OCI-LY7 (cell line): ENCODE results near the gene TMTC2. TPM values are rescaled to one million over a fixed set of nuclear protein-coding genes. Genes with fewer than 3 reads are reported as not detected.

Source experiments
- BruUV-seq: library from RNA; stranded (reverse); fragments of 400-500 nt; replicated peaks from 2 replicates; lab custom pipeline; 2021; lab: Mats Ljungman, UMichigan
- CTCF ChIA-PET: fragments of 300-600 bp; sonication (Branson Sonifier 250); formaldehyde crosslinking; loops from one replicate; lab custom pipeline; 2022; ENCODE audit warnings: antibody characterized with exemption; ENCODE audit not compliant: unreplicated experiment; lab: Charles Lee
- POLR2A ChIA-PET: fragments of 300-600 bp; sonication (Branson Sonifier 250); formaldehyde crosslinking; loops from one replicate; lab custom pipeline; 2022; ENCODE audit warnings: antibody characterized with exemption; lab: Charles Lee
- DNase-seq: peaks from one replicate; pipeline ENCODE4 v3.0.0-alpha.2; 2015; ENCODE audit warnings: low spot score
- H2AFZ ChIP-seq: fragments of 200-600 bp; sonication (generic), shearing (Covaris generic); 2 replicates; pipeline ENCODE4 v1.6.1; 2014; ENCODE audit warnings: mild to moderate bottlenecking, antibody characterized with exemption, low read length, moderate library complexity
- H3K27ac ChIP-seq: fragments of 200-600 bp; sonication (generic); 2 replicates; pipeline ENCODE4 v1.5.1; 2014; ENCODE audit warnings: mixed run types, low read depth, mild to moderate bottlenecking, moderate library complexity, low read length, inconsistent platforms; ENCODE audit not compliant: poor library complexity, severe bottlenecking
- H3K36me3 ChIP-seq: fragments of 200-600 bp; sonication (generic); 2 replicates; pipeline ENCODE4 v1.6.1; 2014; ENCODE audit warnings: mild to moderate bottlenecking, antibody characterized with exemption, low read length, moderate library complexity, mixed read lengths; ENCODE audit not compliant: insufficient read depth
- H3K4me1 ChIP-seq: fragments of 200-600 bp; sonication (generic); 2 replicates; pipeline ENCODE4 v1.5.1; 2014; ENCODE audit warnings: mild to moderate bottlenecking, low read length; ENCODE audit not compliant: insufficient read depth, poor library complexity, severe bottlenecking
- H3K4me2 ChIP-seq: fragments of 200-600 bp; sonication (generic); 2 replicates; pipeline ENCODE4 v1.6.1; 2014; ENCODE audit warnings: mild to moderate bottlenecking, low read length
- H3K4me3 ChIP-seq: fragments of 200-600 bp; sonication (generic); 2 replicates; pipeline ENCODE4 v1.5.1; 2014; ENCODE audit warnings: mild to moderate bottlenecking, low read depth, low read length; ENCODE audit not compliant: poor library complexity, severe bottlenecking
- H3K79me2 ChIP-seq: fragments of 200-600 bp; sonication (generic); 2 replicates; pipeline ENCODE4 v1.6.1; 2016; ENCODE audit warnings: low read depth, mild to moderate bottlenecking, low read length, moderate library complexity, mixed read lengths; ENCODE audit not compliant: insufficient read depth
- H3K9me2 ChIP-seq: fragments of 200-600 bp; sonication (generic); 2 replicates; pipeline ENCODE4 v1.6.1; 2016; ENCODE audit warnings: mild to moderate bottlenecking, low read length, mixed read lengths; ENCODE audit not compliant: insufficient read depth
- H3K9me3 ChIP-seq: fragments of 200-600 bp; sonication (generic); 2 replicates; pipeline ENCODE4 v1.6.1; 2014; ENCODE audit warnings: mild to moderate bottlenecking, mixed run types, low read length, mixed read lengths
- H4K20me1 ChIP-seq: fragments of 200-600 bp; sonication (generic); 2 replicates; pipeline ENCODE4 v1.6.1; 2014; ENCODE audit warnings: mild to moderate bottlenecking, antibody characterized with exemption, low read length, moderate library complexity, mixed read lengths; ENCODE audit not compliant: insufficient read depth
- EZH2phosphoT487 ChIP-seq: fragments of 200-600 bp; sonication (generic); IDR thresholded peaks from 2 replicates; pipeline ENCODE4 v1.6.1; 2018; ENCODE audit warnings: low read depth, borderline replicate concordance, mild to moderate bottlenecking, mixed run types, antibody characterized with exemption, low read length, moderate library complexity, mixed read lengths
- intact Hi-C: fragments of 100-400 bp; cut with micrococcal nuclease; formaldehyde crosslinking; loops from one replicate; pipeline ENCODE4 v1.10.0; 2022; ENCODE audit not compliant: unreplicated experiment
- total RNA-seq, 2 experiments: library from RNA; depleted of rRNA in 1 of 2; stranded (reverse); fragments of >200 nt in 1 of 2; shearing (Covaris generic) in 1 of 2; gene quantifications; 2 replicates each; pipeline ENCODE4 v1.2.3, GENCODE V29; 2014 to 2022
- TF ChIP-seq, protein P1 (sequence below): fragments of 200-600 bp; sonication (generic); conservative IDR thresholded peaks from 2 replicates; pipeline ENCODE4 v1.5.1; 2014; ENCODE audit warnings: mild to moderate bottlenecking, antibody characterized with exemption, low read length, moderate library complexity, mixed read lengths

TMTC2 gene
- total RNA-seq, 2 experiments from 2014 or later, result 5.6 to 8.1 TPM

DNA sequence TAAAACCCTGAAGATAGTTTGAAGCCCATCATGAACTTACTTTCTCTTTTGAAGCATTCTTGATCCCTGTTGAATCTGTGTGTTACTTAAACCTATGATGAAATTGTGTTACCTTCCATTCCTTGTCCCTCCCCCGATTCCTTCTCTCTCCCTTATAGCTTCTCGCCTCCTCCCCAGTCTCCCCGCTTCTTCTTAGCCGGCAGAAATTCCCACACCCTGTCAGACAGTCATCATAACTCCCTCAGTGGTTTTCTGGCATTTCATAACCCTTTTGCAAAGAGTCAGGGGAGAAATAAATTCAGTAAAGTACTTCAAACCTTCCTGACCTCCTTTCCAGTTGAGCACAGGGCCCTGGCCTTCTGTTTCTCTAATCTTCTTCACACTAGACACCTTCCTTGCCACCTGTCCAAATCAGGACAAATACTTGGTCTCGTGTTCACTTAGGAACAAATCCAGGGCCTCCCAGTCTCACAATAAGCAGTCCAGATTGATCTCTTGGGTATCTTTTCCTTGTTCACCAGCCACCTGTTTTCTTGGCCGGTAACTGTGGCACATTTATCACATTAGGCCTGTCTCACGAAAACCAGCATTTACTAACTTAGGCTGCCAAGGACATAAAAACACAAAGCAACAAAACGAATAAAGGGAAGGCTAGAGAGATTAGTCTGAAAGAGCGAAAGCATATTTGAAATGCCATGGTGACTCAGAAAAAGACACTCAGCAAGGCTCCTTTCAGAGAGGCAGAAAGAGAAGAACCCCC, 355.9 kb downstream of the TMTC2 start:
- BruUV-seq, result no TSS peak

DNA sequence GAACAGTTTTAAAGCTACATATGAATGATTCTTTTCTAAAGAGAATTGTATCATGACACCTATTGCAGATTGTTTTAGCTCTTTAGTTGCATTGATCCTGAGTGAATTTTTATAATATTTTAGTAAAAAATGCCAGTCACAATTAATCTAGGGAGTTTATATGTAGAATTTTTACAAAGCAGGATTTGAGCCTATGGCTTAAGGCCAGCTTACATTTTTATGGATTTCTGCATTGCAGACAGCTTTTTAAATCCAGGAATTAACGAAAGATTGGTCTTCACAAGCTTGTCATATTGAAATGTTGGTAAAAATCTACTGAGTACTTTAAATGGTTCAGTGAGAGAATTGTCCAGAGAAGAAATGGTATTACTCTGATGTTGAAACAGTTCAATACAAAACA, 358.0 kb downstream of the TMTC2 start:
- ChIA-PET POLR2A (interaction anchor here (0.6 kb wide), 1 partner anchor 221 kb away, joined by 3 read pairs; no protein-coding TSS in a partner anchor), CTCF (no interaction called here)
- Histone ChIP-seq H3K4me1 (no peaks in the 10 kb centered on the region), H4K20me1 (no peaks in the 10 kb centered on the region), H3K4me2 (no peak overlapping the region), H3K9me3 (no peaks in the 10 kb centered on the region), H2AFZ (no peak overlapping the region), H3K4me3 (no peak overlapping the region), H3K9me2 (no peaks in the 10 kb centered on the region), H3K79me2 (no peaks in the 10 kb centered on the region), H3K27ac (no peak overlapping the region), H3K36me3 (no peaks in the 10 kb centered on the region)
- no peak for DNase-seq
- no TSS peak for BruUV-seq
- TF ChIP-seq EZH2phosphoT487, result no peak
- TF ChIP-seq, protein P1, sequence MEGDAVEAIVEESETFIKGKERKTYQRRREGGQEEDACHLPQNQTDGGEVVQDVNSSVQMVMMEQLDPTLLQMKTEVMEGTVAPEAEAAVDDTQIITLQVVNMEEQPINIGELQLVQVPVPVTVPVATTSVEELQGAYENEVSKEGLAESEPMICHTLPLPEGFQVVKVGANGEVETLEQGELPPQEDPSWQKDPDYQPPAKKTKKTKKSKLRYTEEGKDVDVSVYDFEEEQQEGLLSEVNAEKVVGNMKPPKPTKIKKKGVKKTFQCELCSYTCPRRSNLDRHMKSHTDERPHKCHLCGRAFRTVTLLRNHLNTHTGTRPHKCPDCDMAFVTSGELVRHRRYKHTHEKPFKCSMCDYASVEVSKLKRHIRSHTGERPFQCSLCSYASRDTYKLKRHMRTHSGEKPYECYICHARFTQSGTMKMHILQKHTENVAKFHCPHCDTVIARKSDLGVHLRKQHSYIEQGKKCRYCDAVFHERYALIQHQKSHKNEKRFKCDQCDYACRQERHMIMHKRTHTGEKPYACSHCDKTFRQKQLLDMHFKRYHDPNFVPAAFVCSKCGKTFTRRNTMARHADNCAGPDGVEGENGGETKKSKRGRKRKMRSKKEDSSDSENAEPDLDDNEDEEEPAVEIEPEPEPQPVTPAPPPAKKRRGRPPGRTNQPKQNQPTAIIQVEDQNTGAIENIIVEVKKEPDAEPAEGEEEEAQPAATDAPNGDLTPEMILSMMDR, result no peak
- intact Hi-C loops, result no loop called here

More for the DNA sequence above, 355.9 kb downstream of the TMTC2 start:
- ChIA-PET POLR2A (no interaction called here), CTCF (no interaction called here)
- Histone ChIP-seq H2AFZ (no peak overlapping the region), H3K79me2 (no peaks in the 10 kb centered on the region), H3K36me3 (no peaks in the 10 kb centered on the region), H3K4me1 (no peaks in the 10 kb centered on the region), H3K9me2 (no peaks in the 10 kb centered on the region), H3K4me3 (no peak overlapping the region), H3K27ac (no peak overlapping the region), H4K20me1 (no peaks in the 10 kb centered on the region), H3K9me3 (no peaks in the 10 kb centered on the region), H3K4me2 (no peak overlapping the region)
- intact Hi-C loops, result no loop called here
- TF ChIP-seq EZH2phosphoT487, result no peak
- TF ChIP-seq, protein P1, result no peak
- no peak for DNase-seq

DNA sequence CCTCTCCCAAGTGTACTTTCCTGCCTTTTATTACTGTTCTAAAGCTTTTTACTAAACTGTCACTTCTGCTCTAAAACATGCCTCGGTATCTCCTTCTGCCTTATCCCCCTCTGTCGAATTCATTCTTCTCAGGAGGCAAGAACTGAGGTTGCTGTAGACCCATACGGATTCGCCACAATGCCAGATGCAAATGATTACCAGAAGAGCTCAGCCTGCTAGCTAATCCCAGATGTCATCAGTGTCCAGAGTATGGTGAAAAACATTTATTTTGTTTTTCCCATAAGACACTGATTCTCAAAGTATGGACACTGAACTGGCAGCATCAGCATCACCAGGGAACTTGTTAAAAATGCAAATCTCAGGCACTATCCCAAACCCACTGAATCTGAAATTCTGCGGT, 359.3 kb downstream of the TMTC2 start:
- no peaks in the 10 kb centered on the region for H4K20me1 ChIP-seq
- ChIA-PET POLR2A (no interaction called here), CTCF (no interaction called here)
- intact Hi-C loops, result no loop called here
- H3K4me3 ChIP-seq, result no peak overlapping the region
- BruUV-seq, result no TSS peak
- TF ChIP-seq, protein P1, result no peak
- TF ChIP-seq EZH2phosphoT487, result no peak
- no peak overlapping the region for H3K4me2 ChIP-seq
- no peaks in the 10 kb centered on the region for H3K4me1 ChIP-seq
- no peaks in the 10 kb centered on the region for H3K79me2 ChIP-seq
- no peak overlapping the region for H2AFZ ChIP-seq
- no peaks in the 10 kb centered on the region for H3K9me3 ChIP-seq
- no peak for DNase-seq
- no peaks in the 10 kb centered on the region for H3K36me3 ChIP-seq
- H3K9me2 ChIP-seq, result no peaks in the 10 kb centered on the region
- no peak overlapping the region for H3K27ac ChIP-seq
